Measurements from ENCODE around the gene RHAG. TPM values are rescaled to one million over a fixed set of nuclear protein-coding genes. Genes with fewer than 3 reads are reported as not detected.
"Not testable (repeated sequence)": the region's sequence is repeated elsewhere in the genome, so short reads cannot be mapped to it uniquely, and the experiment has no call there.

The RHAG gene
- total RNA-seq, 1 experiment from 2014 or later = 0.23 TPM

- no peaks in the 10 kb centered on the region for H3K9me3 ChIP-seq (ENCODE audit: control insufficient read depth, insufficient read depth, low read depth, low read length)
- intact Hi-C loops (cut with micrococcal nuclease; ENCODE audit: unreplicated experiment) = no loop called here
- ATAC-seq (no peak), DNase-seq (ENCODE audit: low read depth, low spot score) (no peak)
- no TSS peak for BruUV-seq (replicated peaks)
- POLR2A ChIA-PET = no interaction called here
- no peak overlapping the region for H3K27ac ChIP-seq (ENCODE audit: low read length)
- CTCF ChIA-PET = no interaction called here
- no peaks in the 10 kb centered on the region for H3K4me1 ChIP-seq (ENCODE audit: control insufficient read depth, insufficient read depth, low read length)
- no peaks in the 10 kb centered on the region; the same call in 1 of the 2 replicates for H3K36me3 ChIP-seq (ENCODE audit: control insufficient read depth, insufficient read depth, low read length)
- no peaks in the 10 kb centered on the region for H3K27me3 ChIP-seq (ENCODE audit: control insufficient read depth, insufficient read depth, low read length)
- no peak for TF ChIP-seq CTCF (IDR thresholded peaks at IDR 0.05)
- no peak for TF ChIP-seq REST (IDR thresholded peaks at IDR 0.05; ENCODE audit: insufficient read depth in 1 of 2, low read depth in 2 of 2, low read length in 1 of 2)
- TF ChIP-seq SIN3A (IDR thresholded peaks at IDR 0.05; ENCODE audit: borderline replicate concordance, insufficient read depth, low read depth, low read length) = no peak
- no peak for TF ChIP-seq POLR2AphosphoS5 (IDR thresholded peaks at IDR 0.05; ENCODE audit: low read depth, low read length)
- no peak for TF ChIP-seq TCF7L2 (IDR thresholded peaks at IDR 0.05; ENCODE audit: low read depth, low read length)
- no peak overlapping the region for H3K4me3 ChIP-seq (ENCODE audit: low read depth in 2 of 2, low read length in 2 of 2)
- in situ Hi-C loops (cut with HindIII; ENCODE audit: low pct_unique_long_range_greater_than_20kb, low sequenced_read_pairs) = loop anchor here (25.0 kb wide), 1 partner anchor 205 kb away; no protein-coding TSS in a partner anchor
Measured at GRCh38 chr6:49632727-49633126, 3.9 kb downstream of the RHAG start.

DNA sequence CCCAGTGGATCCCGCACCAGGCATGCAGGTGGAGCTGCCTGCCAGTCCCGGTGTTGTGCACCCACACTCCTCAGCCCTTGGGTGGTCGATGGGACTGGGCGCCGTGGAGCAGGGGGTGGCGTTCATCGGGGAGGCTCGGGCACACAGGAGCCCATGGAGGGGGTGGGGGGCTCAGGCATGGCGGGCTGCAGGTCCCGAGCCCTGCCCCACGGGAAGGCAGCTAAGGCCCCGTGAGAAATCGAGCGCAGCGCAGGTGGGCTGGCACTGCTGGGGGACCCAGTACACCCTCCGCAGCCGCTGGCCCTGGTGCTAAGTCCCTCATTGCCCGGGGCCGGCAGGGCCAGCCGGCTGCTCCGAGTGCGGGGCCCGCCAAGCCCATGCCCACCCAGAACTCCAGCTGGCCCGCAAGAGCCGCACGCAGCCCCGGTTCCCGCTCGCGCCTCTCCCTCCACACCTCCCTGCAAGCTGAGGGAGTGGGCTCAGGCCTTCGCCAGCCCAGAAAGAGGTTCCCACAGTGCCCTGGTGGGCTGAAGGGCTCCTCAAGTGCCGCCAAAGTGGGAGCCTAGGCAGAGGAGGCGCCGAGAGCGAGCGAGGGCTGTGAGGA, 7.1 kb downstream of the RHAG start:
- POLR2A ChIA-PET; intact Hi-C loops (cut with micrococcal nuclease; ENCODE audit: unreplicated experiment); H3K36me3 ChIP-seq (ENCODE audit: control insufficient read depth, insufficient read depth, low read length); ATAC-seq; CTCF ChIA-PET; DNase-seq (ENCODE audit: low read depth, low spot score); H3K4me3 ChIP-seq (ENCODE audit: low read depth in 2 of 2, low read length in 2 of 2); H3K27ac ChIP-seq (ENCODE audit: low read length); H3K9me3 ChIP-seq (ENCODE audit: control insufficient read depth, insufficient read depth, low read depth, low read length); H3K4me1 ChIP-seq (ENCODE audit: control insufficient read depth, insufficient read depth, low read length); BruUV-seq (replicated peaks); H3K27me3 ChIP-seq (ENCODE audit: control insufficient read depth, insufficient read depth, low read length): not testable (repeated sequence)
- in situ Hi-C loops (cut with HindIII; ENCODE audit: low pct_unique_long_range_greater_than_20kb, low sequenced_read_pairs) = loop anchor here (25.0 kb wide), 1 partner anchor 208 kb away; no protein-coding TSS in a partner anchor

GRCh38 chr6:49626811-49627210, 9.8 kb downstream of the RHAG start:
- no peak overlapping the region for H3K4me3 ChIP-seq (ENCODE audit: low read depth in 2 of 2, low read length in 2 of 2)
- ChIA-PET CTCF (no interaction called here), POLR2A (no interaction called here)
- no peaks in the 10 kb centered on the region for H3K4me1 ChIP-seq (ENCODE audit: control insufficient read depth, insufficient read depth, low read length)
- intact Hi-C loops (cut with micrococcal nuclease; ENCODE audit: unreplicated experiment) (no loop called here), in situ Hi-C loops (cut with HindIII; ENCODE audit: low pct_unique_long_range_greater_than_20kb, low sequenced_read_pairs) (loop anchor here (25.0 kb wide), 1 partner anchor 210 kb away; no protein-coding TSS in a partner anchor)
- no peaks in the 10 kb centered on the region for H3K36me3 ChIP-seq (ENCODE audit: control insufficient read depth, insufficient read depth, low read length)
- no peak overlapping the region for H3K27ac ChIP-seq (ENCODE audit: low read length)
- H3K9me3 ChIP-seq (ENCODE audit: control insufficient read depth, insufficient read depth, low read depth, low read length) = no peaks in the 10 kb centered on the region
- no peaks in the 10 kb centered on the region for H3K27me3 ChIP-seq (ENCODE audit: control insufficient read depth, insufficient read depth, low read length)
- TF ChIP-seq REST (IDR thresholded peaks at IDR 0.05; ENCODE audit: insufficient read depth in 1 of 2, low read depth in 2 of 2, low read length in 1 of 2) = no peak
- TF ChIP-seq CTCF (IDR thresholded peaks at IDR 0.05) = no peak
- TF ChIP-seq SIN3A (IDR thresholded peaks at IDR 0.05; ENCODE audit: borderline replicate concordance, insufficient read depth, low read depth, low read length) = no peak
- no peak for TF ChIP-seq TCF7L2 (IDR thresholded peaks at IDR 0.05; ENCODE audit: low read depth, low read length)
- no peak for DNase-seq (ENCODE audit: low read depth, low spot score)
- BruUV-seq (replicated peaks) = no TSS peak
- no peak for ATAC-seq
